ENCODE results near the gene TMEM61.

Gene TMEM61

DNA sequence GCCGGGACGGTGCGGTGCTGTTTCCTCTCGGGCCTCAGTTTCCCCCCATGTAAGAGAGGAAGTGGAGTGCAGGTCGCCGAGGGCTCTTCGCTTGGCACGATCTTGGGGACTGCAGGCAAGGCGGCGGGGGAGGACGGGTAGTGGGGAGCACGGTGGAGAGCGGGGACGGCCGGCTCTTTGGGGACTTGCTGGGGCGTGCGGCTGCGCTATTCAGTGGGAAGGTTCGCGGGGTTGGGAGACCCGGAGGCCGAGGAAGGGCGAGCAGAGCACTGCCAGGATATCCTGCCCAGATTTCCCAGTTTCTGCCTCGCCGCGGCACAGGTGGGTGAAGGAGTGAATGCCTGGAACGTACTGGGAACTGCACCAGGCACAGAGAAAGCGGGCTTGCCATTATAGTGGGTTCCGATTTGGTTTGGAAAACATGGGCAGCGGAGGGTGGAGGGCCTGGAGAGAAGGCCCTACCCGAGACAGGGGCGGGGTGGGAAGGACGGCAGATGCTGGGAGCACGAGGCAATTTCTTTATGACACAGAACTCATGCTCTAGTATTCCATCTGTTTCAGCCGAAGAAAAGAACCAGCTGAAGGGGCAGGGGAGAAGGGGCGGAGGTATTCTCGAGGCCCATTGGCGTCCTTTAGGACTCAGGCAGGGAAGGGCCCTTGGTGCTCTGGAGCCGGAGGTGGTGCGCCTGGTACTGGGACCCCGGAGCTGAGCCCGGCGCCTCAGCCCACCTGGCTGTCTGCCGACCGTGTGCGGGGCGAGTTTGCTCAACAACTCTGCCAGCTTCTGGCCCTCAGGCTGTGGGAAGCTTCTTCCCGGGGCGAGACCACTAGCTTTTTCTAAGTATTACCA is 59.9 kb downstream of the TMEM61 start:
- DNase-seq = no peak

DNA sequence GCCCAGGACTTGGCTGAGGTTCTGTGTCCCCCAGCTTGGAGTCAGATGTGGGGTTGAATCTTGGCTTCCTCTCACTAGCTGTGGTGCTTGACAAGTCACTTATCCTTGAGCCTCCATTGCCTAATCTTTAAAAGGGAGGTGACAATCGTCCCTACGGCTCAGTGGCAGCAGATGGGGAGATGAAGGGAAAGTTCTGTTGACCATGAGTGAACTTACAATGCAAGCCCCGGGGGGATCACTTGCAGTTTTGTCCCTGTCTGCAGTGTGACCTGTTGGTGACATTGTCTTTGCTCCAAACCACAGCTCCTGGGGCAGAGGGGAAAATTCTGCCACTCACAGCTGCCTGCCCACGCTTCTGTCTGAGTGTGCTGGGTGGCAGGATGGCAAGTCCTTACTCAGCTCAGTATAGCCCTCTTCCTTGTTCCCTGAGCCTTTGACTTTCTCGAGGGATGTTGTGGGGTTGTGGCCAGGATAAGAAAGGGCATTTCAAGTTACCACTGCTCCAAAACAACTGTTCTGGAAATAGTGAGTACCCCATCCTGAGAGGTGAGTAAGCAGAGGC is 60.6 kb downstream of the TMEM61 start:
- no peak for DNase-seq

DNA sequence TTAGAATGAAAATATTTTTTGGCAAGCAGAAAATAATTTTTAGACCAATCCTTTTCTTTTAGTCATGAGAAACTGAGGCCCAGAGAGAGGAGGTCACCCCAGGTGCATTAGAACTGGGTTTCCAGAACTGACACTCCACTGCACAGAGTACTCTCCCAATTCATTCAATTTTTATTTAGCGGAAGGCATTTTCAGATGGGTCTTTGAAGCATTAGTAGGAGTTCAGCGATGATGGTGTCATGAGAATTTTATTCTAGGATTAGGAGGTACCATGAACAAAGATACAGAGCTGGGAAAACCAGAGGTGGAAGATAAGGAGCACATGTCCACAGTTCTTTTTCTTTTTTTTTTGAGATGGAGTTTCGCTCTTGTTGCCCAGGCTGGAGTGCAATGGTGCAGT is 61.2 kb downstream of the TMEM61 start:
- DNase-seq = no peak

Data from NCI-H2081 (cell line).